ENCODE data around the gene FOXQ1.

DNA sequence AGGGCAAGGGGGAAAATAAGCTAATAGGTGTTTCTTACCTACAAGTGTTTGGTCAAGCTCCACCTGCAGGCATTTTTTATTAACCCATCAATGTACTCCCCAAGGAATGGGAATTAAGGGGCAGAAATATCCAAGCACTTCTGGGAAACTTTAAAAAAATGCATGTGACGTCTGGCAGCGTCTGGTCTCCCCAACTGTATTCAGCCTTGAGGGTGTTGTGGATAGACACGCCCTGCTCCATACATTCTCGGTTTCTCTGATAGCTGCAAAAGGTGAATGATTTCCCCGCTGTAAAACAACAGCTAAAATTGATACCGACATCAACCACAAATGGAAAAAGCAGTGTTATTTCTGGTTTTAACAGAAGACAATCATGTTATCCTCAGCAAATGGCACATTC is 2.5 kb upstream of the FOXQ1 start:
- TF ChIP-seq, protein P1, sequence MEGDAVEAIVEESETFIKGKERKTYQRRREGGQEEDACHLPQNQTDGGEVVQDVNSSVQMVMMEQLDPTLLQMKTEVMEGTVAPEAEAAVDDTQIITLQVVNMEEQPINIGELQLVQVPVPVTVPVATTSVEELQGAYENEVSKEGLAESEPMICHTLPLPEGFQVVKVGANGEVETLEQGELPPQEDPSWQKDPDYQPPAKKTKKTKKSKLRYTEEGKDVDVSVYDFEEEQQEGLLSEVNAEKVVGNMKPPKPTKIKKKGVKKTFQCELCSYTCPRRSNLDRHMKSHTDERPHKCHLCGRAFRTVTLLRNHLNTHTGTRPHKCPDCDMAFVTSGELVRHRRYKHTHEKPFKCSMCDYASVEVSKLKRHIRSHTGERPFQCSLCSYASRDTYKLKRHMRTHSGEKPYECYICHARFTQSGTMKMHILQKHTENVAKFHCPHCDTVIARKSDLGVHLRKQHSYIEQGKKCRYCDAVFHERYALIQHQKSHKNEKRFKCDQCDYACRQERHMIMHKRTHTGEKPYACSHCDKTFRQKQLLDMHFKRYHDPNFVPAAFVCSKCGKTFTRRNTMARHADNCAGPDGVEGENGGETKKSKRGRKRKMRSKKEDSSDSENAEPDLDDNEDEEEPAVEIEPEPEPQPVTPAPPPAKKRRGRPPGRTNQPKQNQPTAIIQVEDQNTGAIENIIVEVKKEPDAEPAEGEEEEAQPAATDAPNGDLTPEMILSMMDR (IDR thresholded peaks at IDR 0.05): no peak
- TF ChIP-seq POLR2A (IDR thresholded peaks at IDR 0.05): no peak

All from stomach (tissue), 4 donors.